H1 (cell line): ENCODE data around the gene CDR2L.

Experiments used
- ATF2 ChIP-seq: IDR thresholded peaks from 2 replicates; pipeline ENCODE4 v1.6.1; 2012; ENCODE audit warnings: low read length, inconsistent platforms
- CEBPB ChIP-seq: IDR thresholded peaks from 2 replicates; pipeline ENCODE4 v1.6.1; 2012; ENCODE audit warnings: low read depth, low read length
- HDAC6 ChIP-seq: IDR thresholded peaks from one replicate; pipeline ENCODE4 v1.7.1; 2012; ENCODE audit warnings: low read depth, mild to moderate bottlenecking, inconsistent platforms, low read length, moderate library complexity
- TEAD4 ChIP-seq: IDR thresholded peaks from 2 replicates; pipeline ENCODE4 v1.6.1; 2012; ENCODE audit warnings: low read depth, low read length, inconsistent platforms, mixed read lengths
- YY1 ChIP-seq: IDR thresholded peaks from 2 replicates; pipeline ENCODE4 v1.6.1; 2011; ENCODE audit warnings: low read depth, mild to moderate bottlenecking, low read length

GRCh38 chr17:74995847-74996246 lies 8.4 kb downstream of the CDR2L start:
- TF ChIP-seq ATF2 (no peak), TEAD4 (no peak), YY1 (no peak), HDAC6 (no peak), CEBPB (no peak)
